GM10266 (cell line): ENCODE results near the gene CLN3.

ENCODE experiments used
- DNase-seq: peaks from one replicate; pipeline ENCODE4 v3.0.0; 2012; ENCODE audit errors: extremely low spot score
- CTCF ChIP-seq: IDR thresholded peaks from 2 replicates; pipeline ENCODE4 v1.5.1; 2012; ENCODE audit warnings: mild to moderate bottlenecking, low read depth; ENCODE audit not compliant: control insufficient read depth, insufficient read depth; ENCODE audit errors: missing control alignments

Gene CLN3

GRCh38 chr16:28526201-28527099 lies 34.6 kb upstream of the CLN3 start:
- TF ChIP-seq CTCF, result no peak

GRCh38 chr16:28524681-28525171 lies 32.9 kb upstream of the CLN3 start:
- no peak for TF ChIP-seq CTCF
- DNase-seq, result no peak

More at GRCh38 chr16:28526201-28527099, 34.6 kb upstream of the CLN3 start:
- DNase-seq, result no peak

- DNase-seq, result no peak
- TF ChIP-seq CTCF, result no peak
Measured at GRCh38 chr16:28522792-28523191, 30.9 kb upstream of the CLN3 start.

DNA sequence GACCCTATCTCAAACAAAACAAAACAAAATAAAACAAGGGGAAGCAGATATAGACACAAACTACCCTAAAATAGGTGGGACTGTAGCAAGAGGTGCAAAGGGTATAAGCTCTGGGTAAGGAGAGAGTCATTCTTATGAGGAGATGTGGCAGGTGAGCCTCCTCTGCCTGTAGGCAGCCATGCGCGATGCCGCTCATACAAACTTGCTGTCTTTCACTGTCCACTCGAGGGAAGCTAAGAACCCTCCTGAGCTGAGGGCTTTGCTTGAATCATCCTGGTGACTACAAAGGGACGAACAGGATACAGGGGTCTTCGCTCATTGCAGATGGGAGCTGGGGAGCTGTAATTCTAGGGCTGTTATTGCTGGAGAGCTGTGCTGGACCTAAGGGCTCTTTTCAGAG lies 29.6 kb upstream of the CLN3 start:
- DNase-seq, result no peak
- no peak for TF ChIP-seq CTCF

GRCh38 chr16:28520672-28521071 lies 28.8 kb upstream of the CLN3 start:
- DNase-seq, result no peak
- no peak for TF ChIP-seq CTCF

- no peak for DNase-seq
- no peak for TF ChIP-seq CTCF
Measured at GRCh38 chr16:28514246-28514645, 22.4 kb upstream of the CLN3 start.
